Cardiac septum (tissue), 1 donor: ENCODE measurements around the gene MOB4. TPM values are rescaled to one million over a fixed set of nuclear protein-coding genes. Genes with fewer than 3 reads are reported as not detected.
"Not testable (repeated sequence)": the region's sequence is repeated elsewhere in the genome, so short reads cannot be mapped to it uniquely, and the experiment has no call there.

Experiments used
- DNase-seq: peaks from one replicate; pipeline ENCODE4 v3.0.0-alpha.2; 2020; ENCODE audit warnings: low spot score
- intact Hi-C: fragments of 100-400 bp; cut with DNase I; formaldehyde crosslinking; loops from one replicate; pipeline ENCODE4 v1.14.0; 2022
- long read RNA-seq: library from polyadenylated mRNA; unstranded; transcript quantifications from one replicate; pipeline ENCODE4 v2.0.0, GENCODE V29; 2021
- total RNA-seq: library from RNA; stranded (reverse); fragmentation: NEBNext Ultra II Directional; extraction: Animal tissue kit (Norgen Biotek cat#: 25700); gene quantifications from one replicate; pipeline ENCODE4 v1.2.1, GENCODE V29; 2021
- donor health status: DM: no; HTN: no; CAD: no.

Gene MOB4
- 27.3 TPM for total RNA-seq
- long read RNA-seq, transcript MOB4-207 (7 exons, 1,021 nt): minor isoform, 8 of 104 reads
- long read RNA-seq, transcript MOB4-202 (8 exons, 3,986 nt): major isoform, 86 of 104 reads
- long read RNA-seq, partial matches to known transcripts: 0 of 104 reads
- long read RNA-seq, other reads (novel, unspliced or antisense): 10 of 104 reads

DNA sequence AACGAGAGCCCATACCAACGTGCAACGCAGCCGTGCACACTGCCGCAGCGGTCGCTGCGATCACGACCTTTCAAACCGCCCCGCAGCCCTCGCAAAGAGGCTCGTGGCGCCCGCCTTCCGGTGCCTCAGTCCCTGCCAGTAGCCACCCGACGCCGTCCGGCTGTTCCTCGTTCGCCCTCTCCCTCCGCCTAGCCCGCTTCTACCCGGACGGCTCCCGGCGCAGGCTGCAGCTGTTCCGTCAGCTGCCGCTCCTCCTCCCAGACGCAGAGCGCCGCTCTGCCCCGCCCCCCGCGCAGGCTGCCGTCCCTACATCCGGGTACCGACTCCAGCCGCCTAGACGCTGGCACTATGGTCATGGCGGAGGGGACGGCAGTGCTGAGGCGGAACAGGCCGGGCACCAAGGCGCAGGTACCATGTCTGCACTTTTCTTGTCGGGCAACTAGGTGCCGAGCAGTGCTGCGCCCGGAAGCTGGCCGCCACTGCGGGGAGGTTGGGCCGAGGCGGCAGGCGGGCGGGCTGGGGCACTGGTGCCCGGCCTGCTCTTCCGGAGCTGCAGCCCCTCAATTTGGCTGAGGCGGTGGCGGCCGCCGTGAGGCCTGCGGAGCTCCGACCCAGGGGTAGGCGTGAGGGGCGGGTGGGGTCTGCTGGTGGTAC, at the start of gene MOB4:
TSS of gene MOB4 (plus strand) at position 328 of the 654 bp plus-strand sequence. CDS start at position 349, 21 bp downstream.
- DNase-seq: peak; percentile 98
- intact Hi-C loops: loop anchor here (1.0 to 5.0 kb wide), 4 partner anchors 17 to 189 kb away; partner anchors contain the start of genes COQ10B, HSPD1 and MARS2

GRCh38 chr2:197472166-197472565, 43.7 kb upstream of the MOB4 start:
- intact Hi-C loops: no loop called here
- no peak for DNase-seq

- intact Hi-C loops: no loop called here
- DNase-seq: no peak
These were observed 38.1 kb upstream of the MOB4 start for GRCh38 chr2:197477797-197478196.

- intact Hi-C loops: no loop called here
- no peak for DNase-seq
These were observed 35.5 kb upstream of the MOB4 start for GRCh38 chr2:197480165-197481036.

GRCh38 chr2:197484248-197484647, 31.6 kb upstream of the MOB4 start:
- intact Hi-C loops, DNase-seq: not testable (repeated sequence)

DNA sequence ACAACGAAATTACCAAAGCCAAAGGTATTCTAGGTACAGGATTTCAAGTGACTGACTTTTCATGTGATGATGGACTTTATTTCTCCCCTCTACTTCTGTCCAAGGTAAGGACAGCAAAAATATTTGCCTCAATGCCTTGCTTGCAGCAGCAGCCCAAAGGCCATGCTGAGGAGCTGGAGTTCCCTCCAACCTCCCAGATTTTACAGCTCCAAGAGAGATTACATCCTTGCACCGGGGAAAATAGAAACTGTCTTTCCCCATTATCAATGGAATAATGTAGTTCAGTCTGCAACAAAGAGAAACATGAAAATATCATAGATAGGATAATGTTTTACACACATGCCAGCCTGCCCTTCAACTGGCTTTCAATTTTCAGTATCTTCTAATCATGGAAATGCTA, 29.7 kb upstream of the MOB4 start:
- intact Hi-C loops: no loop called here

DNA sequence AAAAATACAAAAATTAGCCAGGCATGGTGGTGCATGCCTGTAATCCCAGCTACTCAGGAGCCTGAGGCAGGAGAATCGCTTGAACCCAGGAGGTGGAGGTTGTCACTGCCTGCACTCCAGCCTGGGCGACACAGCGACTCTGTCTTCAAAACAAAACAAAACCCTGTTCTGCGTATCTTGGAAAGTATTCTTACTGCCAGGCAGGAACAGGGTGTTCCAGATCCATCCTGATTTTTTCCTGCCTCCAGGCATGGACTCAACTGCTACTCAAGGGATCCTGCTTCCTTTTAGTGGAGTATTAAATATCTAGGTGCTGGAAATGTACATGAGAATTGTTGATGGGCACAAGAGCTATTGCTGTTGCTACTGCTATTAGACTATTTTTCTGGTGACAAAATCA, 28.5 kb upstream of the MOB4 start:
- intact Hi-C loops: no loop called here
- DNase-seq: no peak

More for the DNA sequence above, 29.7 kb upstream of the MOB4 start:
- DNase-seq: no peak

DNA sequence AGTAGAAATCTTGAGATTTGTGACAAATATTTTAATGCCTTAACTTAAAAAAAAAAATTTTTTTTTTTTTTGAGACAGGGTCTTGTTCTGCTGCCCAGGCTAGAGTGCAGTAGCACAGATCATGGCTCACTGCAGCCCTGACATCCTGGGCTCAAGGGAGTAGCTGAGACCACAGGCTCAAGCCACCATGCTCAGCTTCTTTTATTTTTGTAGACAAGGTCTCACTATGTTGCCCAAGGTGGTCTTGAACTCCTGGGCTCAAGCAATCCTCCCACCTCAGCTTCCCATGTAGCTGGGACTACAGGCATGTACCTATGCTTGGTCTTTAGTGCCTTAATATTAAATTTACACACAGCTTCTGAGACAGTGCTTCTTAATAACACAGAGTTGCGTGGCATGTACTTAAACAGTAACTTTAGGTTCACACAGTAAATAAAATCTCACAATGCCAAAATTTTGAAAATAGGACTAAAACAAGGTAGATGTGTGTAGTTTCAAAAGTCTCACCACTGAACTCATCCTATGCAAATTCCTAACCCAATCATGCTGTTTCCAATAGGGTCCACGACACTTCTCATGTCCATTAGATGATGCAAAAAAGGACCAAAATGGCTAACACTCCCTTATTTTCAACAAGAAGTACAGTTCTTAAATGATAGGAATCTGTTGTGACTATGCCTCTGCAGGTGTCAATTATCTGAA, 20.3 kb upstream of the MOB4 start:
- no peak for DNase-seq
- intact Hi-C loops: loop anchor here (5.0 to 10.0 kb wide), 4 partner anchors 43 to 571 kb away; partner anchors contain the start of genes COQ10B, MARS2 and PGAP1

DNA sequence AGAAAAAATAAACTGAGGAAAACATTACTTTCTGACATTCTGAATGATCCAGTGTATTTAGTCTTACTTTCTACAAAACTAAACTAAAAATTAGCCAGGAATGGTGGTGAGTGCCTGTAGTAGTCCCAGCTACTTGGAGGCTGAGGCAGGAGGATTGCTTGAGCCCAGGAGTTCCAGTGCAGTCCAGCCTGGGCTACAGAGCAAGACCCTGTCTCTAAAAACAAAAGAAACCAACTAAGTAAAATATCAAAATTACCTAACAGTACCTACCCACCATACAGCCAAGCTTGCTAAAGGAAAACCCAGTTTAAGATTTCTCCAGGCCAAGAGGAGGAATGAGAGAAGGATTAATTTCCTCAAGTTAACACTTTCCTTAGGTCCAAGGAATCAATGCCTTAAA, 19.2 kb upstream of the MOB4 start:
- intact Hi-C loops: loop anchor here (5.0 to 10.0 kb wide), 4 partner anchors 44 to 572 kb away; partner anchors contain the start of genes COQ10B, MARS2 and PGAP1
- no peak for DNase-seq

GRCh38 chr2:197497326-197497725, 18.5 kb upstream of the MOB4 start:
- intact Hi-C loops: loop anchor here (5.0 to 10.0 kb wide), 4 partner anchors 45 to 573 kb away; partner anchors contain the start of genes COQ10B, MARS2 and PGAP1
- no peak for DNase-seq

- DNase-seq: no peak
- intact Hi-C loops: loop anchor here (5.0 to 10.0 kb wide), 4 partner anchors 46 to 574 kb away; partner anchors contain the start of genes COQ10B, MARS2 and PGAP1
These were observed 17.5 kb upstream of the MOB4 start for GRCh38 chr2:197498235-197498936.

- DNase-seq: peak; percentile 86
- intact Hi-C loops: loop anchor here (1.0 to 10.0 kb wide), 6 partner anchors 16 to 574 kb away; partner anchors contain the start of genes COQ10B, MARS2, PGAP1 and SF3B1
These were observed 16.8 kb upstream of the MOB4 start for GRCh38 chr2:197498937-197499593.

DNA sequence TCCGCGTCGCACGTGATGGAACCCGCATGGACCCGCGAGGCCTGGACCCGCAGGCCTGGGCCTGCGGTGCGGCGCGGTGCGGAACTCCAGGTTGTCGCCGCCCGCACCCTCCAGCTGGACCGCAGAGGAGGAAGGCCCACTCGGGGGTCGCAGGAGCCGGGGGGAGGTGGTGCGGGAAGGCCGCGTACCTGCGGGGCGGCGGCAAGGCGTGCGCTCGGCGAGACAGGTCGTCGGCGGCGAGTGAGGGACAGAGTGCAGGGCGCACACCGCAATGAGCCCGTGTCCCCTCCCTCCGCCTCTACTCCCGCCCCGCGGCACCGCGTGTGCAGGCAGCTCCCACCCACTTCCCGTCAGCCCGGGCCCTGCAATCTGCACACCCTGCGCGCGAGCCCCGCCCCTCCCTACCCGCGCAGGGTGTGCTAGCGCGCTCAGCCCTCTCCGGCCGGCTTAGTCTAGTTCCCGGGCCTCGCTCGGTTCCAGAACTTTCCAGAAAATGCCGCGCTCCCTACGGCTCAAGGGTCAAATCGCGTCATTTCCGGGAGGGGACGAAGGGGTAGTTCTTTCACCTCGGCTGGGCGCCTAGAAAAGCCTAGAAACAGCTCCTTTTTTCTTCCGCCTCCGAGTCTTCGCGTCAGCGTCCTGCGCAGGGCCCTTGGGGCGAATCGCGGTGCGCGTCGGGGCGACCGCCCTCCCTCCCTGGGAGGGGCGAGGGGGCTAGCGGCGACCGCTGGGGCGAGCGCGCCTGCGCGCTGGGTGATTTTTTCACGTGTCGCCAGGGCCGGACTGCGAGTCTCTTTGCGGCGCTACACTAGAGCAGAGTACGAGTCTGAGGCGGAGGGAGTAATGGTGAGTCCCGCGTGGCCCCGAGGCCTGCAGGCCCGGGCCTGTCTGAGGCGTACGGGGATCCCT, 16.0 kb upstream of the MOB4 start, which contains the start of the genes HSPD1 and HSPE1:
TSS of gene HSPD1 (minus strand) at position 247 of the 909 bp plus-strand sequence. CDS start 992 bp downstream, outside the sequence.
TSS of gene HSPE1 (plus strand) at position 786 of the 909 bp plus-strand sequence. CDS start at position 844, 58 bp downstream.
- peak; percentile 98 for DNase-seq
- intact Hi-C loops: loop anchor here (1.0 to 10.0 kb wide), 6 partner anchors 15 to 575 kb away; partner anchors contain the start of genes COQ10B, MARS2, PGAP1 and SF3B1

- intact Hi-C loops: no loop called here
- DNase-seq: no peak
These were observed 15.2 kb upstream of the MOB4 start for GRCh38 chr2:197500503-197501131.

- no peak for DNase-seq
- intact Hi-C loops: no loop called here
These were observed 13.7 kb upstream of the MOB4 start for GRCh38 chr2:197502201-197502600.

DNA sequence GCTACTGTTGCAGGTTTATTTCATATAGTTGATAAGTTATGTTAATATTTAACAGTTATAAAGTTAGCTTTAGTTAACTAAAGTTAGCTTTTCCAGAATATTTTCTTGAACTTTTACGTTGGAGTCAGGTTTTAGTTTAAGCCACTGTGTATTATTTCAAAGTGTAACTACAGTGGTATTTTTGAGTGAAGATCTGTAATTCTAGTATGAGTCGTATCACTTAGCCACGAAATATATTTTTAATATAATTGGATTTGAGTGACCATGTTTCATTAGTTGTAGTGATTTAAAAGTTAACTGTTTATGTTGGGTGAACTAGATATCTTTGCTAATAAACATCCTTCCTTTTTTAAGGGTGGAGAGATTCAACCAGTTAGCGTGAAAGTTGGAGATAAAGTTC, 13.2 kb upstream of the MOB4 start:
- no peak for DNase-seq
- intact Hi-C loops: no loop called here
